ENCODE data around the gene GLOD5. TPM values are rescaled to one million over a fixed set of nuclear protein-coding genes. Genes with fewer than 3 reads are reported as not detected.

Gene GLOD5
- total RNA-seq, 1 donor from 2014 or later, result not detected

DNA sequence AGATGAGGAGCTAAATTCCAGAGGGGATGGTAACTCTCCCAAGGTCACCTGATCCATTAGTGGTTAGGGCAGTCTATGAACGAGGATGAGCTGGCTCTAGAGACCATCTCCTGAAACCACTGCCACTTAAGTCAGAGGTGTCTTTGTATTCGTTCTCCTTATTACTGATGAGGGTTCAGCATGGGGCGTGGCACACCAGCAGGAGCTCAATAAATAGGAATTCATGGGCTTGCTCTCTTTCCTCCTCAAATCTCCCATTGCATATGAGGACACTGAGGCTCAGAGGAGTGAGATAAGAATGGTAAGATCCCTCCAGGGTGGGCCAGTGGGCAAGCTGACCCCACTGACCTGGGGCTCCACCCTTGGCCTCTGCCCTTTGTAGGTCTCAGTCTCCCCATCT lies 23.2 kb downstream of the GLOD5 start:
- H3K36me3 ChIP-seq, result no peaks in the 10 kb centered on the region
- intact Hi-C loops (cut with micrococcal nuclease), result no loop called here

DNA sequence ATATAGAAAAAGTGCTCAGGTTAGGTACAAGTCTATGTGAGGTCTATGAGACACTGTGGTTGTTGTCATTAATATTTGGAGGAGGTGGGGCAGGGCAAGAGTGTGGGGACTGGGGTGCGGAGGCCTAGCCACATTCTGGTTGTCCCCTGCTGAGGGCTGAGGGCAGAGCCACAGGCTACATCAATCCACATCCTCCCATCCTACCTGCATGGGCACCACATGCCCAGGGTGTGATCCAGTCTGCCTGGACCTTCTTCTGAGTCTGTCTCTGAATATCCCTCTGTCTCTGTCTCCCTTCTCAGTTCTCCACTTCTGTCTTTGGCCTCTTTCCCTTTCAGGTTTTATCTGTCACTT lies 23.6 kb downstream of the GLOD5 start:
- peaks cover 16% of the 10 kb centered on the region for H3K27me3 ChIP-seq (ENCODE audit: low read depth)
- H3K27ac ChIP-seq (replicated peaks), result no peak overlapping the region
- TF ChIP-seq, protein P1, sequence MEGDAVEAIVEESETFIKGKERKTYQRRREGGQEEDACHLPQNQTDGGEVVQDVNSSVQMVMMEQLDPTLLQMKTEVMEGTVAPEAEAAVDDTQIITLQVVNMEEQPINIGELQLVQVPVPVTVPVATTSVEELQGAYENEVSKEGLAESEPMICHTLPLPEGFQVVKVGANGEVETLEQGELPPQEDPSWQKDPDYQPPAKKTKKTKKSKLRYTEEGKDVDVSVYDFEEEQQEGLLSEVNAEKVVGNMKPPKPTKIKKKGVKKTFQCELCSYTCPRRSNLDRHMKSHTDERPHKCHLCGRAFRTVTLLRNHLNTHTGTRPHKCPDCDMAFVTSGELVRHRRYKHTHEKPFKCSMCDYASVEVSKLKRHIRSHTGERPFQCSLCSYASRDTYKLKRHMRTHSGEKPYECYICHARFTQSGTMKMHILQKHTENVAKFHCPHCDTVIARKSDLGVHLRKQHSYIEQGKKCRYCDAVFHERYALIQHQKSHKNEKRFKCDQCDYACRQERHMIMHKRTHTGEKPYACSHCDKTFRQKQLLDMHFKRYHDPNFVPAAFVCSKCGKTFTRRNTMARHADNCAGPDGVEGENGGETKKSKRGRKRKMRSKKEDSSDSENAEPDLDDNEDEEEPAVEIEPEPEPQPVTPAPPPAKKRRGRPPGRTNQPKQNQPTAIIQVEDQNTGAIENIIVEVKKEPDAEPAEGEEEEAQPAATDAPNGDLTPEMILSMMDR (IDR thresholded peaks at IDR 0.05; ENCODE audit: borderline replicate concordance), result no peak
- H3K4me3 ChIP-seq, result no peak overlapping the region
- DNase-seq, result no peak
- intact Hi-C loops (cut with micrococcal nuclease), result no loop called here
- no peaks in the 10 kb centered on the region for H3K9me3 ChIP-seq (replicated peaks)
- H3K4me1 ChIP-seq, result no peaks in the 10 kb centered on the region
- no peaks in the 10 kb centered on the region for H3K36me3 ChIP-seq

More for the DNA sequence above, 23.2 kb downstream of the GLOD5 start:
- no peaks in the 10 kb centered on the region for H3K9me3 ChIP-seq (replicated peaks)
- no peak overlapping the region for H3K27ac ChIP-seq (replicated peaks)
- peaks cover 16% of the 10 kb centered on the region for H3K27me3 ChIP-seq (ENCODE audit: low read depth)
- H3K4me1 ChIP-seq, result no peaks in the 10 kb centered on the region
- no peak for DNase-seq
- H3K4me3 ChIP-seq, result no peak overlapping the region
- TF ChIP-seq, protein P1 (IDR thresholded peaks at IDR 0.05; ENCODE audit: borderline replicate concordance), result no peak

DNA sequence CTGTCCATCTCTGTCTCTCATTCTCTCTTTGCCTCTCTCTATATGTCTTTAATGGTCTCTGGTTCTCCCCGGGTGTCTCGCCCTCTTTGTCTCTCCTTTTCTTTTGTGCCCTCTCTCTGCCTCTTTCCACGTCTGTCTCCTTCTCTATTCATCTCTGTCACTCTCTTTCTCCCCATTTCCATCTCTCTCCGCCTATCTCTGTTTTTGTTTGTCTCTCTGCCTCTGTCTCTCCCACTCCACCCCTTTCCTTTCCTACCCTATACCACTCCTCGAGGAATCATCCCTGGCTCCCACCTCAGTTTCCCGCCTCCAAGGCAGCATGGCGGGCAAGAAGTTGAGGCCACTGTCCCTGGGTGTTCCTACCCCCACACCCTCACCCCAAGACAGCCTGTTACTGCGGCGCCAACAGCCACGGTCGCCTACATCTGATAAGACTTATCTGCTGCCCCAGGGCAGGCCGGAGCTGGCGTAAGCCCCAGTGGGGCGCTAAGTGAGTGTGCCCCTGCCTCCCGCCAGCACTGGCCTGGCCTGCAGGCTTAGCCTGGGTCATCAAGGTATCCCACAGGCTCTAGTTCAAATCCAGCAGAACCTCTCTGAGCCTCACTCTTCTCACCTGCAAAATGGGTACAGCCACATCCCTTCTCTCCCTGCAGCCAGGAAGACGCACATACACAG lies 24.1 kb downstream of the GLOD5 start:
- H3K9me3 ChIP-seq (replicated peaks), result no peaks in the 10 kb centered on the region
- no peaks in the 10 kb centered on the region for H3K4me1 ChIP-seq
- DNase-seq, result no peak
- no peak overlapping the region for H3K4me3 ChIP-seq
- no peak overlapping the region for H3K27ac ChIP-seq (replicated peaks)
- peaks cover 16% of the 10 kb centered on the region for H3K27me3 ChIP-seq (ENCODE audit: low read depth)
- TF ChIP-seq, protein P1 (IDR thresholded peaks at IDR 0.05; ENCODE audit: borderline replicate concordance), result no peak
- H3K36me3 ChIP-seq, result no peaks in the 10 kb centered on the region
- intact Hi-C loops (cut with micrococcal nuclease), result no loop called here

DNA sequence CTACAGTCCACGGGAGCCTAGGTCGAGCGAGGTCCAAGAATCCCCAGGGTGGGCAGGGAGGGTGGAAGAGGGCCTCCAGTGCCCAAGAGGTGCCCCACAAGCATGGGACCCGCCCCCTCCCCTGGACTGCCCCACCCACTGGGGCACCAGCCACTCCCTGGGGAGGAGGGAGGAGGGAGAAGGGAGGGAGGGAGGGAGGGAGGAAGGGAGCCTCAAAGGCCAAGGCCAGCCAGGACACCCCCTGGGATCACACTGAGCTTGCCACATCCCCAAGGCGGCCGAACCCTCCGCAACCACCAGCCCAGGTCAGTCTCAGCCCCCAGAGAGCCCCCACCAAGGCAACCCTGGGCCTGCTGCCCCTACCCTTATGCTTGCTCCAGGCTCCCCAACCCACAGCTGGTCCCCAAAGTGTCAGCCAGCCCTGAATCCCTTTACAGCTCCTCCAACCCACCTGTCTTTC lies 24.8 kb downstream of the GLOD5 start, which contains the start of gene GATA1:
Gene GATA1 (plus strand): TSS at position 250 of the 460 bp plus-strand sequence. CDS start 4,520 bp downstream, outside the sequence.
- intact Hi-C loops (cut with micrococcal nuclease), result no loop called here
- Histone ChIP-seq H3K36me3 (no peaks in the 10 kb centered on the region), H3K4me1 (no peaks in the 10 kb centered on the region), H3K4me3 (no peak within 1 kb of the TSS), H3K27ac (replicated peaks) (no peak within 1 kb of the TSS), H3K9me3 (replicated peaks) (no peaks in the 10 kb centered on the region), H3K27me3 (ENCODE audit: low read depth) (peaks cover 16% of the 10 kb centered on the region)
- TF ChIP-seq, protein P1 (IDR thresholded peaks at IDR 0.05; ENCODE audit: borderline replicate concordance), result no peak
- no peak for DNase-seq

DNA sequence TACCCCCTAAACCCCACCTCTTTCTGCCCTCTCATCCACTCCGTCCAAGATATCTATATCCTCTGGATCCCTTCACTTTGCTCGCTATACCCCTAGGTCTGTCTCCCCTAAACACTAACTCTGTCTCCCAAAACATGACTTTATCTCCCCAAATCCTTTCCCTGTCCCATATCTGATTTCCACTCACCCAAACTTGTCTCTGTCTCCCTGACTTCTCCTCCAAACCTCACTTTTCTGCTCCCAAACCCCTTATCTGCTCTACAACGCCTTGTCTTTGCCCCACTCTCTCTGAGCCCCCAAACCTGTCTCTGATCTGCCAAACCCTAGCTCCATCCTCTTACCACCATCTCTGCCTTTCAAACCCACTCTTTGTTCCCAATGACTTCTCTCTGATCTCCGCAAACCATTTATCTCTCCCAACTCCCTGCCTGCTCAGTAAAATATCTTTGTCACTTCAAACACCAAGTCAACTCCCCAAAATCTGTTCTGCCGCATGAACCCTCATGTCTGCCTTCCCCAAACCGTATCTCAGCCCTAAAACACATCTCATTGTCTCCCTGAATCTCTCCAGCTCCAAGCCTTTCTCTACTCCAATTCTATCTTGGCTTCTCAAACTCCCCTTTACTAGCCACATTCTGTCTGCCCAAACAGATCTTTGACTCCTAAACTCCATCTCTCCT lies 25.4 kb downstream of the GLOD5 start:
- Histone ChIP-seq H3K27me3 (ENCODE audit: low read depth) (peaks cover 16% of the 10 kb centered on the region), H3K27ac (replicated peaks) (no peak overlapping the region), H3K4me1 (no peaks in the 10 kb centered on the region), H3K36me3 (no peaks in the 10 kb centered on the region), H3K4me3 (no peak overlapping the region), H3K9me3 (replicated peaks) (no peaks in the 10 kb centered on the region)
- intact Hi-C loops (cut with micrococcal nuclease), result no loop called here
- TF ChIP-seq, protein P1 (IDR thresholded peaks at IDR 0.05; ENCODE audit: borderline replicate concordance), result no peak
- no peak for DNase-seq

All from left ventricle myocardium inferior (tissue), 1 donor.